Measurements from ENCODE around the gene NRL.

GRCh38 chr14:24071144-24071697, 43.5 kb downstream of the NRL start, which contains the start of gene CPNE6:
- TF ChIP-seq CTCF (IDR thresholded peaks at IDR 0.05) (no peak), REST (IDR thresholded peaks at IDR 0.05; ENCODE audit: insufficient read depth in 1 of 2, low read depth in 2 of 2, low read length in 1 of 2) (no peak), SIN3A (IDR thresholded peaks at IDR 0.05; ENCODE audit: borderline replicate concordance, insufficient read depth, low read depth, low read length) (no peak), POLR2AphosphoS5 (IDR thresholded peaks at IDR 0.05; ENCODE audit: low read depth, low read length) (no peak), TCF7L2 (IDR thresholded peaks at IDR 0.05; ENCODE audit: low read depth, low read length) (no peak)
